ENCODE measurements around the gene RAB8A. TPM values are rescaled to one million over a fixed set of nuclear protein-coding genes. Genes with fewer than 3 reads are reported as not detected.

RAB8A gene
- total and polyA plus RNA-seq, 3 experiments from 2014 or later = 86.3 to 298 (median 268) TPM

DNA sequence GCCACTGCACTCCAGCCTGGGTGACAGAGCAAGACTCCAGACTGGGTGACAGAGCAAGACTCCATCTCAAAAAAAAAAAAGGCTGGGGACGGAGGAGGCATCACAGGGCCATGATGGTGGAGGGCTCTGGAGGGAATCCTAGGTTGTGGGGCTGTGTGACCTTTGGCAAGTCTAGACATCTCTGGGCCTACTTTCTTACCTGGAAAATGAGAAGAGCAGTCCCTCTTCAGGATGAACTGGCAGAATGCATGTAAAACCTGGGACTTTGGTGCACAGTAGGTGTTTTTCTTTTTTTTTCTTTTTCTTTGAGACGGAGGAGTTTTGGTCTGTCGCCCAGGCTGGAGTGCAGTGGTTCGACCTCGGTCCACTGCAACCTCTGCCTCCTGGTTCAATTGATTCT lies 48.0 kb downstream of the RAB8A start:
- DNase-seq = no peak
- Histone ChIP-seq H3K4me1 (ENCODE audit: insufficient read depth, low read length) (no peaks in the 10 kb centered on the region), H3K9me3 (ENCODE audit: low read length) (no peaks in the 10 kb centered on the region), H3K4me3 (ENCODE audit: low read length) (no peak overlapping the region), H3K27me3 (ENCODE audit: insufficient read depth, low read length, poor library complexity, severe bottlenecking) (no peaks in the 10 kb centered on the region), H3K36me3 (ENCODE audit: insufficient read depth, low read length) (peaks cover 15% of the 10 kb centered on the region), H3K27ac (ENCODE audit: low read depth, low read length) (no peak overlapping the region)
- no peaks in the 10 kb centered on the region for H3K27me3 Mint-ChIP-seq
- CTCF ChIA-PET = no interaction called here
- H3K36me3 Mint-ChIP-seq = peaks cover 14 to 35% (median 14%) of the 10 kb centered on the region in 3 donors
- H3K4me3 Mint-ChIP-seq = no peak overlapping the region
- peaks cover 3 to 8% (median 3%) of the 10 kb centered on the region in 3 donors for H3K4me1 Mint-ChIP-seq
- POLR2A ChIA-PET = no interaction called here
- H3K9me3 Mint-ChIP-seq = no peaks in the 10 kb centered on the region
- no peak overlapping the region for H3K27ac Mint-ChIP-seq

DNA sequence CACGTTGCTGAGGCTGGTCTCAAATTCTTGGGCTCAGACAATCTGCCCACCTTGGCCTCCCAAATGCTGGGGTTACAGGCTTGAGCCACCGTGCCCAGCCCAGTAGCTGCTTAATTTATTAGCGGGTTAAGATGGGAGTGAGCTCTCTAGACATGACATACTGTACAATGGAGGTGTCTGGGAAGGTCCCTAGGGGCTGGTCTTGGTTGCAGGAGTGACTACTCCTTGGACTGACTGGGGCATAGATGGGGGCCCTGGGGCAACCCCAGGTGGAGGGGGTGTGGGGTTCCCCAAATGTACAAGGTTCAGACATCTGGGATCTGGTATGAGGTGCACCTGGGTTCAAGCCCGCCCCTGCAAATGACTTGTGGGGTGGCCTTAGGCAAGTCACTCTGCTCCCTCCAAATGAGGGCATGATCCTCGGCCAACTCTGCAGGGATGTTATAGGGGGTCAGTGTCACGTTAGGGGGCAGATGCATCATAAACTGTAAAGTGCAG lies 48.8 kb downstream of the RAB8A start:
- Mint-ChIP-seq H3K27me3 (no peaks in the 10 kb centered on the region), H3K4me1 (peaks cover 0 to 3% (median 3%) of the 10 kb centered on the region in 3 donors), H3K27ac (no peak overlapping the region), H3K36me3 (peaks cover 6 to 27% (median 7%) of the 10 kb centered on the region in 3 donors), H3K4me3 (peak overlapping the region in 1 of 7 donors; percentile 18), H3K9me3 (no peaks in the 10 kb centered on the region)
- ChIA-PET POLR2A (no interaction called here), CTCF (no interaction called here)
- H3K27ac ChIP-seq (ENCODE audit: low read depth, low read length) = no peak overlapping the region
- no peaks in the 10 kb centered on the region for H3K27me3 ChIP-seq (ENCODE audit: insufficient read depth, low read length, poor library complexity, severe bottlenecking)
- no peak overlapping the region for H3K4me3 ChIP-seq (ENCODE audit: low read length)
- peaks cover 6% of the 10 kb centered on the region for H3K36me3 ChIP-seq (ENCODE audit: insufficient read depth, low read length)
- no peak for DNase-seq
- no peaks in the 10 kb centered on the region for H3K4me1 ChIP-seq (ENCODE audit: insufficient read depth, low read length)
- no peaks in the 10 kb centered on the region for H3K9me3 ChIP-seq (ENCODE audit: low read length)

DNA sequence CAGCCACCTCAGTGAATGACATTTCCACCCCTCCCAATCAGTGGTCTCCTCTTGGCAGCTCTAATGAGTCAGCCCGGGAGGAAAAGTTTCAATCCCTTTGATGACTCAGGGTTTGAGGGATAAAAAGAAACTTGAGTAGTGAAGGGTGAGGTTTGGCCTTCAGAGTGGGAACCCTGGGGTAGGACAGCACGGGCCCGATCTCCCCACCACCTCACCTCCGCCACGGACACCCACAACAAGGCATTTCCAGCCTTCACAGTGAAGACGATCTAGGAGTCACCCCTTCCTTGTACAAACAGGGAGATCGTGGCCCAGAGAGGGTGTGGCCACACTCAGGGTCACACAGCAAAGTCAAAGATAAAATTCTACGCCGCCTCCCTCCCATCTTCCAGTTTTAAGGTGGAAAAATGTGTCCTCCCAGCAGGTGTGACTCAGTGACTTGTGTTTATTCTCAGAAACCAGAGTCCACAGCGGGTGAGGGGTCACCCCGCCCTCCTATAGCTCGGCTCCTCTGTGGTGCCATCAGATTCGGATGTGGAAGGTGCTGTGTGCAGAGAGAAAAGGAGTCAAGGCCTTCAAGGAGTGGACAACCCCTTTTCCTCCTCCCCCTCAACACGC lies 49.4 kb downstream of the RAB8A start:
- ChIA-PET POLR2A (no interaction called here), CTCF (no interaction called here)
- Histone ChIP-seq H3K27me3 (ENCODE audit: insufficient read depth, low read length, poor library complexity, severe bottlenecking) (no peaks in the 10 kb centered on the region), H3K4me3 (ENCODE audit: low read length) (no peak overlapping the region), H3K36me3 (ENCODE audit: insufficient read depth, low read length) (peaks cover 4% of the 10 kb centered on the region), H3K4me1 (ENCODE audit: insufficient read depth, low read length) (no peaks in the 10 kb centered on the region), H3K9me3 (ENCODE audit: low read length) (no peaks in the 10 kb centered on the region), H3K27ac (ENCODE audit: low read depth, low read length) (no peak overlapping the region)
- H3K36me3 Mint-ChIP-seq = peaks cover 6 to 22% (median 7%) of the 10 kb centered on the region in 3 donors
- no peak overlapping the region for H3K4me3 Mint-ChIP-seq
- peaks cover 0 to 3% (median 3%) of the 10 kb centered on the region in 3 donors for H3K4me1 Mint-ChIP-seq
- no peak for DNase-seq
- H3K27me3 Mint-ChIP-seq = no peaks in the 10 kb centered on the region
- H3K9me3 Mint-ChIP-seq = no peaks in the 10 kb centered on the region
- H3K27ac Mint-ChIP-seq = peak overlapping the region in 2 of 8 donors; percentile 52 to 76

DNA sequence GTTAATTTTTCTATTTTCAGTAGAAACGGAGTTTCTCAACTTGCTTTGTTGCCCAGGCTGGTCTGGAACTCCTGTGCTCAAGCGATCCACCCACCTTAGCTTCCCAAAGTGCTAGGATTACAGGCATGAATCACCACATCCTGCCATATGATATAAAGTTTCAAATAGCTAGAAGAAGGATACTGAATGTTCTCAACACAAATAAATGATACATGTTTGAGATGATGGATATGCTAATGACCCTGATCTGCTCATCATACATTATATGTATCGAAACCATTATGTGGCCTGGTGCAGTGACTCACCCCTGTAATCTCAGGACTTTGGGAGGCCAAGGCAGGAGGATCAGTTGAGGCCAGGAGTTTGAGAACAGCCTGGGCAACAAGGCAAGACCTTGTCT lies 50.2 kb downstream of the RAB8A start:
- Histone ChIP-seq H3K36me3 (ENCODE audit: insufficient read depth, low read length) (peaks cover 3% of the 10 kb centered on the region), H3K4me1 (ENCODE audit: insufficient read depth, low read length) (no peaks in the 10 kb centered on the region), H3K4me3 (ENCODE audit: low read length) (no peak overlapping the region), H3K9me3 (ENCODE audit: low read length) (no peaks in the 10 kb centered on the region), H3K27me3 (ENCODE audit: insufficient read depth, low read length, poor library complexity, severe bottlenecking) (no peaks in the 10 kb centered on the region), H3K27ac (ENCODE audit: low read depth, low read length) (no peak overlapping the region)
- Mint-ChIP-seq H3K4me3 (no peak overlapping the region), H3K27me3 (no peaks in the 10 kb centered on the region), H3K27ac (no peak overlapping the region), H3K4me1 (peaks cover 0 to 3% (median 3%) of the 10 kb centered on the region in 3 donors), H3K36me3 (peaks cover 2 to 14% (median 3%) of the 10 kb centered on the region in 3 donors), H3K9me3 (no peaks in the 10 kb centered on the region)
- ChIA-PET CTCF (no interaction called here), POLR2A (interaction anchor here (0.6 kb wide), 1 partner anchor 9 kb away, joined by 3 read pairs; no protein-coding TSS in a partner anchor)
- no peak for DNase-seq

DNA sequence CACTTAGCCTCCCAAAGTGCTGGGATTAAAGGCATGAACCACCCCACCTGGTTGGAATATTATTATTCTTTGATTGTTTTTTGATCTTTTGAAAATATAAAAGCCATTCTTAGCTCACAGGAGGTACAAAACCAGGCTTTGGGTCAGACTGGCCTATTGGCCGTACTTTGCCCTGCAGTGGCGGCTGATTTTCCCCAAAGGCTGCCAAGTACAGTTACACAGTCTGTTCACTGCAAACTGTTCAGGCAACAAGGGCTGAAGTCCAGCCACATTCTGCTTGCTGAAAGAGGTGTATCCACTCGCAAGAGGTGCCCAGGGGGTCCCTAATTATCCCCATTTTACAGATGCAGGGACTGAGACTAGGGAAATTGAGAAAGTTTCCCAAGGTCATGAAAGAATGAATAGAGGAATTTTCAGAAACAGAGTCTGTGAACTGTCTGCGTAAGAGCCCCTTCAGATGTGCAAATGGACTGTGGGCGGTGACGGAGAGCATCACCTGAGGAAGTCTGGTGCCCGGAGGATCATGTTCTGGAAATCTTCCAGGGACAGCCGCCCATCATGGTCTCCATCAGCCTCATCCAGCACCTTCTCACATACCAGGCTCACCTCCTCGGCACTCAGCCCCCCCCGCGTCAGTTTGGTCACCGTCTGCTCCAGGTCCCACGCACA lies 52.7 kb downstream of the RAB8A start:
- Mint-ChIP-seq H3K36me3 (no peaks in the 10 kb centered on the region), H3K27me3 (no peaks in the 10 kb centered on the region), H3K27ac (no peak overlapping the region), H3K4me1 (peaks cover 7 to 9% (median 8%) of the 10 kb centered on the region in 3 donors), H3K4me3 (no peak overlapping the region), H3K9me3 (no peaks in the 10 kb centered on the region)
- ChIA-PET POLR2A (no interaction called here), CTCF (no interaction called here)
- H3K27me3 ChIP-seq (ENCODE audit: insufficient read depth, low read length, poor library complexity, severe bottlenecking) = no peaks in the 10 kb centered on the region
- no peaks in the 10 kb centered on the region for H3K36me3 ChIP-seq (ENCODE audit: insufficient read depth, low read length)
- H3K4me3 ChIP-seq (ENCODE audit: low read length) = no peak overlapping the region
- no peak for DNase-seq
- no peak overlapping the region for H3K27ac ChIP-seq (ENCODE audit: low read depth, low read length)
- H3K4me1 ChIP-seq (ENCODE audit: insufficient read depth, low read length) = no peaks in the 10 kb centered on the region
- no peaks in the 10 kb centered on the region for H3K9me3 ChIP-seq (ENCODE audit: low read length)

DNA sequence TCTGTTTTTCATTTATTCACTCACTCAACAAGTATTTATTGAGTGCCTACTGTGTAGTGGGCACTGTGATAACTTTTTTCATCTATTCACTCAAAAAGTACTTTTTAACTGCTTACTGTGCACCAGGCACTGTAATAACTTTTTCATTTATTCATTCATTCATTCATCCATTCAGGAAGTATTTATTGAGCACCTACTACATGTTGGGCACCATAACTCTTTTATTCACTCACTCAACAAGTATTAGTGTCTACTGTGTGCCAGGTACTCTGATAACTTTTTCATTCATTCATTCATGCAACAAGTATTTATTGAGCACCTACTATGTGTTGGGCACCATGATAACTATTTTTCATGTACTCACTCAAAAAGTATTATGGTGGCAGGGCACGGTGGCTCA lies 54.7 kb downstream of the RAB8A start:
- H3K4me1 ChIP-seq (ENCODE audit: insufficient read depth, low read length) = no peaks in the 10 kb centered on the region
- Mint-ChIP-seq H3K4me3 (no peak overlapping the region), H3K4me1 (peaks cover 4 to 8% (median 6%) of the 10 kb centered on the region in 3 donors), H3K27ac (no peak overlapping the region), H3K27me3 (no peaks in the 10 kb centered on the region), H3K36me3 (no peaks in the 10 kb centered on the region), H3K9me3 (no peaks in the 10 kb centered on the region)
- H3K9me3 ChIP-seq (ENCODE audit: low read length) = no peaks in the 10 kb centered on the region
- DNase-seq = no peak
- ChIA-PET POLR2A (no interaction called here), CTCF (no interaction called here)
- H3K4me3 ChIP-seq (ENCODE audit: low read length) = no peak overlapping the region
- no peaks in the 10 kb centered on the region for H3K27me3 ChIP-seq (ENCODE audit: insufficient read depth, low read length, poor library complexity, severe bottlenecking)
- H3K27ac ChIP-seq (ENCODE audit: low read depth, low read length) = no peak overlapping the region
- no peaks in the 10 kb centered on the region for H3K36me3 ChIP-seq (ENCODE audit: insufficient read depth, low read length)

DNA sequence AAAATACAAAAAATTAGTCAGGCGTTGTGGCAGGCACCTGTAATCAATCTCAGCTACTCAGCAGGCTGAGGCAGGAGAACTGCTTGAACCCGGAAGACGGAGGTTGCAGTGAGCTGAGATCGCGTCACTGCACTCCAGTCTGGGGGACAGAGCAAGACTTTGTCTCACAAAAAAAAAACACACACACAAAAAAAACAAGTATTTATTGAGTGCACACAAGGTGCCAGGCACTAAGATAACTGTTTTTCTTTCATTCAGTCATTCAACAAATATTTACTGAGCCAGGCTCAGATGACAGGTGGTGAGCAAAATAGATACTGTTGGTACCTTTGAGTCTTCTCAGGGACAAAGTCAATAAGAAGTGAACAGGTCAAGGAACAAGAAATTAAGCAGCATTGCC lies 55.4 kb downstream of the RAB8A start:
- H3K9me3 ChIP-seq (ENCODE audit: low read length) = no peaks in the 10 kb centered on the region
- Mint-ChIP-seq H3K27me3 (no peaks in the 10 kb centered on the region), H3K4me3 (no peak overlapping the region), H3K4me1 (peaks cover 4 to 8% (median 6%) of the 10 kb centered on the region in 3 donors), H3K9me3 (no peaks in the 10 kb centered on the region), H3K36me3 (no peaks in the 10 kb centered on the region), H3K27ac (peak overlapping the region in 1 of 8 donors; percentile 42)
- no peaks in the 10 kb centered on the region for H3K4me1 ChIP-seq (ENCODE audit: insufficient read depth, low read length)
- DNase-seq = no peak
- POLR2A ChIA-PET = no interaction called here
- CTCF ChIA-PET = no interaction called here
- no peak overlapping the region for H3K4me3 ChIP-seq (ENCODE audit: low read length)
- H3K27ac ChIP-seq (ENCODE audit: low read depth, low read length) = no peak overlapping the region
- no peaks in the 10 kb centered on the region for H3K27me3 ChIP-seq (ENCODE audit: insufficient read depth, low read length, poor library complexity, severe bottlenecking)
- H3K36me3 ChIP-seq (ENCODE audit: insufficient read depth, low read length) = no peaks in the 10 kb centered on the region

DNA sequence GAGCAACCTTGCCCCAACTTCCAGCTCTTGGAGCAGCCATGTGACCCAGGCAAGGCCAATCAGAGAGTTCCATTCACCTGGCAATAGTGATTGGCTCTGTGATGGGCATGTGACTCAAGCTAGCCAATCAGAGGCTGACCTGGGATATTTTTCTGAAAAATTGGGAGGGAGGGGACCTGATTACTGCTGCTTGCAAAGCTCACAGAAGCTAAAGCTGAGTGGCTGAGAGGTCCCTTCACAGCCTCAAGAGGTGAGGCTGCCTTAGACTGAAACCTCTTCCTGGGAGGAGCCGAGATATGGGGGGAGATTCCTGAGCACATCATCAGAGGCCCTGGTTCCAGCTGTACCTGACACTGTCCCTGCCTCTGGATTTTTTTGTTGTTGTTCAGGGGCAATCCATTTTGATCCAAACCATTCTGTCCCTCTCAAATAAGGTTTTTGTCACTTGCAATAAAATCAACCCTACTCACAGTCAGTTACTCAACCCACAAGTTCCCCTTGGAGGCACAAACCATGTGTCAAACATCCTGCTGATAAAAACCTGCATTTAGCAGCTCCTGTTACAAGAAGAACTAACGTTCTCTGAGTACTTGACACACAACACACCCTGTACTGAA lies 56.9 kb downstream of the RAB8A start:
- H3K27ac ChIP-seq (ENCODE audit: low read depth, low read length) = no peak overlapping the region
- H3K9me3 Mint-ChIP-seq = no peaks in the 10 kb centered on the region
- H3K9me3 ChIP-seq (ENCODE audit: low read length) = no peaks in the 10 kb centered on the region
- DNase-seq = no peak
- H3K4me1 ChIP-seq (ENCODE audit: insufficient read depth, low read length) = no peaks in the 10 kb centered on the region
- ChIA-PET CTCF (interaction anchor here (1.2 kb wide), 1 partner anchor 13 kb away, joined by 4 read pairs; no protein-coding TSS in a partner anchor), POLR2A (interaction anchor here (0.7 kb wide), 1 partner anchor 17 kb away, joined by 3 read pairs; no protein-coding TSS in a partner anchor)
- H3K4me3 ChIP-seq (ENCODE audit: low read length) = no peak overlapping the region
- H3K27me3 ChIP-seq (ENCODE audit: insufficient read depth, low read length, poor library complexity, severe bottlenecking) = no peaks in the 10 kb centered on the region
- peaks cover 0 to 2% of the 10 kb centered on the region in 2 donors for H3K27me3 Mint-ChIP-seq
- peak overlapping the region in 7 of 8 donors; percentile 23 to 77 (median 68) for H3K27ac Mint-ChIP-seq
- H3K4me3 Mint-ChIP-seq = no peak overlapping the region
- H3K4me1 Mint-ChIP-seq = peaks cover 4 to 8% (median 6%) of the 10 kb centered on the region in 3 donors
- H3K36me3 ChIP-seq (ENCODE audit: insufficient read depth, low read length) = no peaks in the 10 kb centered on the region
- H3K36me3 Mint-ChIP-seq = no peaks in the 10 kb centered on the region
